CD14-positive monocyte (primary cell): ENCODE measurements around the gene RIC8A. TPM values are rescaled to one million over a fixed set of nuclear protein-coding genes. Genes with fewer than 3 reads are reported as not detected.

Experiments
- DNase-seq, 3 donors: peaks; one replicate each; pipeline ENCODE4 v3.0.0-alpha.2; 2011 to 2022
- H2AFZ ChIP-seq: 2 replicates; pipeline ENCODE4 v1.6.0; 2012; ENCODE audit warnings: mild to moderate bottlenecking, low read depth, low read length, inconsistent platforms; ENCODE audit not compliant: insufficient read depth, poor library complexity, severe bottlenecking
- H3K27ac ChIP-seq, 2 donors: 1 replicate in 1 of 2; 2 replicates in 1 of 2; pipeline ENCODE4 v1.5.1; 2012 to 2013; ENCODE audit warnings: low read length in 2 of 2, control low read depth in 1 of 2, inconsistent platforms in 1 of 2, low read depth in 1 of 2, mild to moderate bottlenecking in 1 of 2
- H3K27me3 ChIP-seq, 2 donors: one replicate each; pipeline versions ENCODE4 v1.6.0 to v1.6.1; 2011 to 2013; ENCODE audit warnings: low read length in 2 of 2; ENCODE audit not compliant: control insufficient read depth in 2 of 2, insufficient read depth in 2 of 2
- H3K36me3 ChIP-seq, 2 donors: replicated peaks in 1 of 2; 1 replicate in 1 of 2; 2 replicates in 1 of 2; pipeline versions ENCODE4 v1.5.1 to v1.6.1; 2012 to 2013; ENCODE audit warnings: low read length in 2 of 2, control low read depth in 1 of 2, inconsistent platforms in 1 of 2, mild to moderate bottlenecking in 1 of 2; ENCODE audit not compliant: insufficient read depth in 2 of 2, control insufficient read depth in 1 of 2
- H3K4me1 ChIP-seq, 2 donors: 1 replicate in 1 of 2; 2 replicates in 1 of 2; pipeline versions ENCODE4 v1.5.1 to v1.6.1; 2012 to 2013; ENCODE audit warnings: low read length in 2 of 2, control low read depth in 1 of 2, inconsistent platforms in 1 of 2, mild to moderate bottlenecking in 1 of 2, moderate library complexity in 1 of 2; ENCODE audit not compliant: insufficient read depth in 2 of 2, control insufficient read depth in 1 of 2
- H3K4me2 ChIP-seq: replicated peaks from 2 replicates; pipeline ENCODE3; 2012; ENCODE audit warnings: low read length, moderate library complexity, mild to moderate bottlenecking; ENCODE audit not compliant: poor library complexity, severe bottlenecking; ENCODE audit errors: extremely low read depth
- H3K4me3 ChIP-seq, 3 experiments: fragments of 200-600 bp in 1 of 3; sonication (generic) in 1 of 3; replicated peaks in 1 of 3; 1 replicate in 2 of 3; 2 replicates in 1 of 3; pipeline ENCODE4 v1.5.1; 2011 to 2013; ENCODE audit warnings: low read length in 3 of 3, mild to moderate bottlenecking in 3 of 3, control low read depth in 2 of 3, low read depth in 2 of 3, inconsistent platforms in 1 of 3, moderate library complexity in 1 of 3
- H3K79me2 ChIP-seq: 2 replicates; pipeline ENCODE4 v1.6.0; 2012; ENCODE audit warnings: mild to moderate bottlenecking, control low read depth, inconsistent platforms, low read length, moderate library complexity; ENCODE audit not compliant: insufficient read depth
- H3K9ac ChIP-seq: 2 replicates; pipeline ENCODE4 v1.6.0; 2017; ENCODE audit warnings: low read length, mild to moderate bottlenecking; ENCODE audit not compliant: insufficient read depth, poor library complexity, severe bottlenecking
- H3K9me3 ChIP-seq, 2 donors: replicated peaks in 1 of 2; 1 replicate in 1 of 2; 2 replicates in 1 of 2; pipeline versions ENCODE4 v1.5.1 to v1.6.1; 2012 to 2013; ENCODE audit warnings: low read length in 2 of 2, control low read depth in 1 of 2; ENCODE audit not compliant: control insufficient read depth in 1 of 2, insufficient read depth in 1 of 2
- H4K20me1 ChIP-seq: 2 replicates; pipeline ENCODE4 v1.6.0; 2012; ENCODE audit warnings: mild to moderate bottlenecking, low read length, control low read depth, moderate library complexity; ENCODE audit not compliant: insufficient read depth
- H3K27ac Mint-ChIP-seq, 7 donors: one replicate each; pipeline ENCODE4 v1.8.0; 2020; ENCODE audit warnings: mild to moderate bottlenecking in 7 of 7, mixed read lengths in 7 of 7, moderate library complexity in 6 of 7, inconsistent platforms in 2 of 7
- H3K27me3 Mint-ChIP-seq, 3 donors: one replicate each; pipeline ENCODE4 v1.8.0; 2021 to 2022; ENCODE audit warnings: low read depth in 3 of 3, mild to moderate bottlenecking in 3 of 3, mixed read lengths in 3 of 3, moderate library complexity in 3 of 3, inconsistent platforms in 1 of 3
- H3K36me3 Mint-ChIP-seq, 2 donors: one replicate each; pipeline ENCODE4 v1.8.0; 2020; ENCODE audit warnings: mixed read lengths in 2 of 2, inconsistent platforms in 1 of 2, mild to moderate bottlenecking in 1 of 2
- H3K4me1 Mint-ChIP-seq: one replicate; pipeline ENCODE4 v1.8.0; 2020; ENCODE audit warnings: mild to moderate bottlenecking, mixed read lengths
- H3K4me3 Mint-ChIP-seq, 2 donors: one replicate each; pipeline ENCODE4 v1.8.0; 2020; ENCODE audit warnings: mild to moderate bottlenecking in 2 of 2, mixed read lengths in 2 of 2, moderate library complexity in 1 of 2
- H3K9me3 Mint-ChIP-seq, 7 donors: one replicate each; pipeline ENCODE4 v1.8.0; 2020 to 2022; ENCODE audit warnings: mixed read lengths in 7 of 7, mild to moderate bottlenecking in 6 of 7, moderate library complexity in 6 of 7, inconsistent platforms in 2 of 7
- CTCF ChIP-seq: fragments of 200-600 bp; IDR thresholded peaks from one replicate; pipeline ENCODE4 v1.8.0; 2022; ENCODE audit warnings: antibody characterized with exemption, mild to moderate bottlenecking
- WGBS: methylation state at CpG from one replicate; pipeline ENCODE4 v1.1.5; 2013; ENCODE audit warnings: missing lambda C conversion rate; ENCODE audit not compliant: insufficient coverage; 5-methylcytosine and 5-hydroxymethylcytosine counted together
- intact Hi-C, 2 donors: fragments of 100-400 bp; cut with micrococcal nuclease; formaldehyde crosslinking; loops; one replicate each; pipeline versions ENCODE4 v1.15.0 to v1.15.1; 2023
- polyA plus RNA-seq, 3 donors: library from polyadenylated mRNA; depleted of rRNA in 1 of 3; unstranded in 2 of 3; stranded (reverse) in 1 of 3; fragments of 300-500 nt in 2 of 3; fragments of >200 nt in 1 of 3; fragmentation: Illumina TruSeq in 2 of 3; gene quantifications; 1 replicate in 2 of 3; 2 replicates in 1 of 3; pipeline ENCODE4 v1.2.3, GENCODE V29; 2012 to 2021

Gene RIC8A
- polyA plus RNA-seq, 3 donors = 51.1 to 79.1 (median 56.5) TPM

DNA sequence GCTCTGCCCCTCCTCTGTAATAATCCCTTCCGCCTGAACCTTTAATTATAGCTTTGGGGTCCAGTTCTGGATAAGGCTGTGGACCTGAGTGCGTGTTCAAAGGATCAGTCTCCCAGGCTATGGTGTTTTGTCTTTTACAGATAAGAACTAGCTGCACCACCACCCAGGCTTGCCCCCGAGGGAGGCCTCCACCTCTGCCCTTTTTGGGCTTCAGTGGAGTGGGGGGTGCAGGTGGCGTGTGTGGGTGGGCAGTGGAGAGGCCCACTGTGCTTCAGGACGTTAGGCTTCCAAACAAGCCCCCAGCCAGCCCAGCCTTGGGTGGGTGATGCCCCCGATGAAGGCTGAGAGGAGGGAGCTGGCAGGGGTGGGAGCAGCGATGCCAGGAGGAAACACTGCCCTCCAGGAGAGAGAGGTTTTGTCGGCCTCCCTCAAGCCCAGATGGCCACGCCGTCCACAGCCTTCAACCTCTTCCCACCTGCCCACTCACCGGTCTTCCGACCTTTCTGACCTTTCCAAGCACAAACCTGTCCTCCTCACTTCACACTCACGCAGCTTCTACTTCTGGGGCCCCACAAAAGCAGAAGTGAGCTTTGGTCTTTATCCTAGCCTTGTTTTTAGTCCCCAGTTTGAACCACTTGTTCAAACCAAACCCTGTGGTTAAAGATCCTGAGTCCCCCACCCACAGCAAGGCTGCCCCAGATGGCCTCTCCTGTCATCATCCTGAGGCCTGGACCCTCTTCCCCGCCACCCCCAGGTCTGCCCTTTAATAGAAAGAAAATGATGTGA lies 49.6 kb downstream of the RIC8A start:
- H3K27ac Mint-ChIP-seq = no peak overlapping the region

More for the DNA sequence above, 49.6 kb downstream of the RIC8A start:
- Histone ChIP-seq H3K4me3 (no peak overlapping the region), H3K4me1 (no peaks in the 10 kb centered on the region), H3K4me2 (no peak overlapping the region), H3K27me3 (no peaks in the 10 kb centered on the region), H2AFZ (no peak overlapping the region), H3K79me2 (no peaks in the 10 kb centered on the region), H4K20me1 (no peaks in the 10 kb centered on the region), H3K27ac (no peak overlapping the region), H3K36me3 (peaks cover 16 to 18% of the 10 kb centered on the region in 2 donors), H3K9ac (no peak overlapping the region), H3K9me3 (no peaks in the 10 kb centered on the region)
- Mint-ChIP-seq H3K36me3 (peaks cover 19% of the 10 kb centered on the region in 2 donors), H3K4me3 (no peak overlapping the region), H3K9me3 (peaks cover 0 to 3% (median 0%) of the 10 kb centered on the region in 7 donors), H3K27me3 (peaks cover 0 to 6% (median 4%) of the 10 kb centered on the region in 3 donors), H3K4me1 (peaks cover 7% of the 10 kb centered on the region)
- no peak for DNase-seq
- intact Hi-C loops = no loop called here
- no peak for TF ChIP-seq CTCF
- 58% methylated on average over 8 of the region's 14 CpGs for WGBS
